GM12878 (cell line): ENCODE results near the gene GCK.
"Not testable (repeated sequence)": the region's sequence is repeated elsewhere in the genome, so short reads cannot be mapped to it uniquely, and the experiment has no call there.

ENCODE experiments used
- BHLHE40 ChIP-seq, 2 experiments: fragments of 450-650 bp in 1 of 2; IDR thresholded peaks; 2 replicates each; pipeline ENCODE4 v1.6.1; 2011 to 2017; ENCODE audit warnings: low read depth in 2 of 2, borderline replicate concordance in 1 of 2, improper control_type of control experiment in 1 of 2, low read length in 1 of 2, mild to moderate bottlenecking in 1 of 2
- CBFB ChIP-seq: IDR thresholded peaks from 2 replicates; pipeline ENCODE4 v1.6.1; 2016; ENCODE audit warnings: antibody characterized with exemption, low read depth
- CEBPB ChIP-seq, 2 experiments: fragments of 150-350 bp in 1 of 2; IDR thresholded peaks; 2 replicates each; pipeline ENCODE4 v1.6.1; 2012 to 2014; ENCODE audit warnings: low read depth in 2 of 2, low read length in 2 of 2, borderline replicate concordance in 1 of 2, inconsistent platforms in 1 of 2
- EP300 ChIP-seq, 2 experiments: fragments of 150-350 bp in 1 of 2; IDR thresholded peaks; 2 replicates each; pipeline ENCODE4 v1.6.1; 2011 to 2012; ENCODE audit warnings: low read depth in 2 of 2, low read length in 2 of 2, borderline replicate concordance in 1 of 2, improper control_type of control experiment in 1 of 2, inconsistent platforms in 1 of 2; ENCODE audit not compliant: control insufficient read depth in 1 of 2
- ESRRA ChIP-seq: IDR thresholded peaks from 2 replicates; pipeline ENCODE4 v1.6.1; 2012; ENCODE audit warnings: mild to moderate bottlenecking, low read length, improper control_type of control experiment
- FOS ChIP-seq: IDR thresholded peaks from 3 replicates; pipeline ENCODE4 v1.6.1; 2011; ENCODE audit warnings: borderline replicate concordance; ENCODE audit not compliant: insufficient read length; ENCODE audit errors: extremely low read depth
- JUND ChIP-seq: IDR thresholded peaks from 2 replicates; pipeline ENCODE4 v1.6.1; 2012; ENCODE audit warnings: low read depth, mild to moderate bottlenecking, low read length, improper control_type of control experiment, moderate library complexity
- MAX ChIP-seq: IDR thresholded peaks from 2 replicates; pipeline ENCODE4 v1.6.1; 2012; ENCODE audit warnings: low read depth, low read length, improper control_type of control experiment
- NR2C2 ChIP-seq: IDR thresholded peaks from 2 replicates; pipeline ENCODE4 v1.6.1; 2011; ENCODE audit warnings: borderline replicate concordance, low read depth; ENCODE audit not compliant: control insufficient read depth, insufficient read length
- PKNOX1 ChIP-seq: fragments of 450-650 bp; IDR thresholded peaks from 2 replicates; pipeline ENCODE4 v1.6.1; 2016; ENCODE audit warnings: mild to moderate bottlenecking
- USF1 ChIP-seq: IDR thresholded peaks from 2 replicates; pipeline ENCODE4 v1.6.1; 2011; ENCODE audit warnings: borderline replicate concordance, low read depth, mild to moderate bottlenecking, moderate library complexity, mixed read lengths, low read length; ENCODE audit not compliant: insufficient read depth; ENCODE audit errors: extremely low read length
- TF ChIP-seq, protein P1 (sequence below), 3 experiments: IDR thresholded peaks in 2 of 3; conservative IDR thresholded peaks in 1 of 3; 2 replicates each; pipeline ENCODE4 v1.5.1; 2011; ENCODE audit warnings: low read depth in 3 of 3, low read length in 3 of 3, mild to moderate bottlenecking in 3 of 3, control low read depth in 2 of 3, moderate library complexity in 2 of 3, inconsistent platforms in 1 of 3, mixed read lengths in 1 of 3; ENCODE audit not compliant: control insufficient read depth in 2 of 3, insufficient read depth in 1 of 3; ENCODE audit errors: extremely low read depth in 1 of 3
- TF ChIP-seq, protein P2 (sequence below): fragments of 450-650 bp; conservative IDR thresholded peaks from 2 replicates; pipeline ENCODE4 v1.6.1; 2017; ENCODE audit warnings: mild to moderate bottlenecking, moderate library complexity

GRCh38 chr7:44174694-44174948, 14.6 kb downstream of the GCK start:
- not testable (repeated sequence) for TF ChIP-seq FOS; CBFB; JUND; EP300 (IDR thresholded peaks at IDR 0.05; ENCODE audit: borderline replicate concordance in 1 of 2, control insufficient read depth in 1 of 2, low read depth in 2 of 2, low read length in 2 of 2); USF1; CEBPB (IDR thresholded peaks at IDR 0.05; ENCODE audit: borderline replicate concordance in 1 of 2, low read depth in 2 of 2, low read length in 2 of 2); ESRRA; BHLHE40 (IDR thresholded peaks at IDR 0.05; ENCODE audit: borderline replicate concordance in 1 of 2, low read depth in 2 of 2, low read length in 1 of 2); PKNOX1; MAX; NR2C2
- TF ChIP-seq, protein P1, sequence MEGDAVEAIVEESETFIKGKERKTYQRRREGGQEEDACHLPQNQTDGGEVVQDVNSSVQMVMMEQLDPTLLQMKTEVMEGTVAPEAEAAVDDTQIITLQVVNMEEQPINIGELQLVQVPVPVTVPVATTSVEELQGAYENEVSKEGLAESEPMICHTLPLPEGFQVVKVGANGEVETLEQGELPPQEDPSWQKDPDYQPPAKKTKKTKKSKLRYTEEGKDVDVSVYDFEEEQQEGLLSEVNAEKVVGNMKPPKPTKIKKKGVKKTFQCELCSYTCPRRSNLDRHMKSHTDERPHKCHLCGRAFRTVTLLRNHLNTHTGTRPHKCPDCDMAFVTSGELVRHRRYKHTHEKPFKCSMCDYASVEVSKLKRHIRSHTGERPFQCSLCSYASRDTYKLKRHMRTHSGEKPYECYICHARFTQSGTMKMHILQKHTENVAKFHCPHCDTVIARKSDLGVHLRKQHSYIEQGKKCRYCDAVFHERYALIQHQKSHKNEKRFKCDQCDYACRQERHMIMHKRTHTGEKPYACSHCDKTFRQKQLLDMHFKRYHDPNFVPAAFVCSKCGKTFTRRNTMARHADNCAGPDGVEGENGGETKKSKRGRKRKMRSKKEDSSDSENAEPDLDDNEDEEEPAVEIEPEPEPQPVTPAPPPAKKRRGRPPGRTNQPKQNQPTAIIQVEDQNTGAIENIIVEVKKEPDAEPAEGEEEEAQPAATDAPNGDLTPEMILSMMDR (IDR thresholded peaks at IDR 0.05 in 2 of 3, conservative IDR thresholded peaks at IDR 0.05 in 1 of 3; ENCODE audit: control insufficient read depth in 2 of 3, extremely low read depth in 1 of 3, insufficient read depth in 1 of 3, low read depth in 3 of 3, low read length in 3 of 3): not testable (repeated sequence)
- TF ChIP-seq, protein P2, sequence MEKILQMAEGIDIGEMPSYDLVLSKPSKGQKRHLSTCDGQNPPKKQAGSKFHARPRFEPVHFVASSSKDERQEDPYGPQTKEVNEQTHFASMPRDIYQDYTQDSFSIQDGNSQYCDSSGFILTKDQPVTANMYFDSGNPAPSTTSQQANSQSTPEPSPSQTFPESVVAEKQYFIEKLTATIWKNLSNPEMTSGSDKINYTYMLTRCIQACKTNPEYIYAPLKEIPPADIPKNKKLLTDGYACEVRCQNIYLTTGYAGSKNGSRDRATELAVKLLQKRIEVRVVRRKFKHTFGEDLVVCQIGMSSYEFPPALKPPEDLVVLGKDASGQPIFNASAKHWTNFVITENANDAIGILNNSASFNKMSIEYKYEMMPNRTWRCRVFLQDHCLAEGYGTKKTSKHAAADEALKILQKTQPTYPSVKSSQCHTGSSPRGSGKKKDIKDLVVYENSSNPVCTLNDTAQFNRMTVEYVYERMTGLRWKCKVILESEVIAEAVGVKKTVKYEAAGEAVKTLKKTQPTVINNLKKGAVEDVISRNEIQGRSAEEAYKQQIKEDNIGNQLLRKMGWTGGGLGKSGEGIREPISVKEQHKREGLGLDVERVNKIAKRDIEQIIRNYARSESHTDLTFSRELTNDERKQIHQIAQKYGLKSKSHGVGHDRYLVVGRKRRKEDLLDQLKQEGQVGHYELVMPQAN: not testable (repeated sequence)
